Pancreas (tissue), 10 donors: ENCODE data around the gene PTGR2. TPM values are rescaled to one million over a fixed set of nuclear protein-coding genes. Genes with fewer than 3 reads are reported as not detected.

Source experiments
- ATAC-seq, 4 donors: fragments of 200-7000 bp; cut with Tn5 transposase; one replicate each; pipeline versions ENCODE4 v1.8.0 to v1.9.1; 2020; ENCODE audit warnings: mild to moderate bottlenecking in 4 of 4, moderate library complexity in 4 of 4
- DNase-seq, 6 donors: peaks; one replicate each; pipeline ENCODE4 v3.0.0-alpha.2; 2020
- FAIRE-seq: peaks from 2 replicates; lab custom pipeline; 2012; peaks lifted over from hg19 to GRCh38; lab: Jason Lieb, UNC
- H3K27ac ChIP-seq, 4 donors: fragments of 200-600 bp; sonication (generic); 1 replicate in 3 of 4; 2 replicates in 1 of 4; pipeline versions ENCODE4 v1.5.0 to v1.8.0; 2020
- H3K27me3 ChIP-seq, 4 donors: fragments of 200-600 bp; one replicate each; pipeline ENCODE4 v1.8.0; 2021
- H3K36me3 ChIP-seq, 3 donors: fragments of 200-600 bp; sonication (generic) in 1 of 3; one replicate each; pipeline versions ENCODE4 v1.5.0 to v1.8.0; 2020 to 2021
- H3K4me1 ChIP-seq, 3 donors: fragments of 200-600 bp; one replicate each; pipeline ENCODE4 v1.8.0; 2021
- H3K4me3 ChIP-seq, 4 donors: fragments of 200-600 bp; sonication (generic) in 2 of 4; one replicate each; pipeline versions ENCODE4 v1.5.0 to v1.8.0; 2020 to 2021
- H3K9me3 ChIP-seq, 4 donors: fragments of 200-600 bp; one replicate each; pipeline ENCODE4 v1.8.0; 2021
- WGBS, 2 donors: extraction: QIAGEN DNeasy Blood & Tissue Kit; methylation state at CpG; one replicate each; pipeline ENCODE4 v1.1.7; 2013; 5-methylcytosine and 5-hydroxymethylcytosine counted together
- intact Hi-C, 3 donors: fragments of 100-400 bp; cut with DNase I; formaldehyde crosslinking; loops; one replicate each; pipeline versions ENCODE4 v1.11.1 to v1.14.2; 2022
- polyA plus RNA-seq, 2 donors: library from polyadenylated mRNA; stranded (reverse); fragments of 200-250 nt; gene quantifications; one replicate each; pipeline ENCODE4 v1.2.3, GENCODE V29; 2013
- total RNA-seq, 6 donors: library from RNA; stranded (reverse); fragmentation: NEBNext Ultra II Directional in 4 of 6; extraction: Animal tissue kit (Norgen Biotek cat#: 25700) in 4 of 6; gene quantifications; one replicate each; pipeline versions ENCODE4 v1.2.1 to v1.2.4, GENCODE V29; 2021 to 2023
- TF ChIP-seq, protein P1 (sequence below), 4 donors: fragments of 200-600 bp; sonication (generic) in 3 of 4; IDR thresholded peaks; one replicate each; pipeline versions ENCODE4 v1.5.0 to v1.8.0; 2021; ENCODE audit warnings: antibody characterized with exemption in 4 of 4
- donor health status: healthy with polysubstance abuse.
- donor health status: DM: no; HTN: no; CAD: no; lungs with moderate emphysema.
- donor health status: DM: no; HTN: no; CAD: no.
- donor health status: control.
- donor health status: control.
- donor health status: Bipolar disorder and iron deficiency.
- donor health status: DM: yes; HTN: yes; CAD: no.
- donor health status: DM: no; HTN: no; CAD: no.
- donor health status: DM: no; HTN: no; CAD: no.
- donor health status: DM: yes; HTN: yes; CAD: no.

The PTGR2 gene
- total RNA-seq = 1 to 10 TPM; 3.8 to 6.9 (median 5.2) TPM
- 1 to 10 TPM; 3.5 to 7.2 TPM for polyA plus RNA-seq

DNA sequence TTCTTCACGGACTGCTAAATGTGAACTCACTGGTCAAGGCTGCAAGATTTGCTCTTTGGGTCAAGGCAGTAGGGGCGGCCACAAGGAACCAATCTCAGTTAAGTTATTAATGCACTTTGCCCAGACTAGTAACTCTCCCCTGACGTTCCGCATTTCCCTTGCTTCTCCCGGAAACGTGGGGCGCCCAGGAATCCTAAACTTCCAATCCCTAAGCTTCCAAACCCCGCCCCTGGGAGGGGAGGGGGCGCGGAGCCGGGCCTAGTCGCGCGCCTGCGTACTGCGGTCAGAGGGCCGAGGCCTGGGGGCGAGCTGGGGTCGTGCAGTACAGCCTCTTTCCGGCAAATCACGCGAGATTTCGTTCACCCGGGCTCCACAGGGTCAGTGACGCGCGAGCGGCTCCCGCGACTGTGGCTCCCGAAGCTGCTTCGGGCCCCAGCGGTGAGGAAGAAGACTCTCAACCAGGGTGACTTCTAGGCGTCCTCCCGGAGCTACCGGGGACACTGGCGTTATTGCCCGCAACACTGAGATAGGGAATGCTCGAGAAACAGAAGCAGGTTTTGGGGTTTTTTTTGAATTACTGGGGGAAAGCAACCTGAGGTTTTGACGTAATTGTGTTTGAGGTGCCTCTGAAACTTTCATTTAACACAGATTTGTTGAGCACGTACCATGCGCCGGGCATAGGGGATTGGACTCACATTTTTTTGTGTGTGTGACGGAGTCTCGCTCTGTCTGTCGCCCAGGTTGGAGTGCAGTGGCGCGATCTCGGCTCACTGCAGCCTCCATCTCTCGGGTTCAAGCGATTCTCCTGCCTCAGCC, at the start of gene PTGR2:
Gene PTGR2 (plus strand): TSS at position 265 of the 816 bp plus-strand sequence. CDS start 7,032 bp downstream, outside the sequence.
- Histone ChIP-seq H3K27me3 (no peaks in the 10 kb centered on the region), H3K36me3 (no peaks in the 10 kb centered on the region), H3K4me3 (peak within 1 kb of the TSS; percentile 37 to 59 (median 52)), H3K27ac (peak within 1 kb of the TSS; percentile 82 to 96 (median 88)), H3K9me3 (no peaks in the 10 kb centered on the region), H3K4me1 (peaks cover 0 to 3% (median 0%) of the 10 kb centered on the region in 3 donors)
- no peak for FAIRE-seq
- WGBS, 2 donors = 0 to 1% methylated on average over 51 of the region's 51 CpGs
- intact Hi-C loops = no loop called here
- DNase-seq = peak; percentile 93 to 97 (median 96)
- TF ChIP-seq, protein P1, sequence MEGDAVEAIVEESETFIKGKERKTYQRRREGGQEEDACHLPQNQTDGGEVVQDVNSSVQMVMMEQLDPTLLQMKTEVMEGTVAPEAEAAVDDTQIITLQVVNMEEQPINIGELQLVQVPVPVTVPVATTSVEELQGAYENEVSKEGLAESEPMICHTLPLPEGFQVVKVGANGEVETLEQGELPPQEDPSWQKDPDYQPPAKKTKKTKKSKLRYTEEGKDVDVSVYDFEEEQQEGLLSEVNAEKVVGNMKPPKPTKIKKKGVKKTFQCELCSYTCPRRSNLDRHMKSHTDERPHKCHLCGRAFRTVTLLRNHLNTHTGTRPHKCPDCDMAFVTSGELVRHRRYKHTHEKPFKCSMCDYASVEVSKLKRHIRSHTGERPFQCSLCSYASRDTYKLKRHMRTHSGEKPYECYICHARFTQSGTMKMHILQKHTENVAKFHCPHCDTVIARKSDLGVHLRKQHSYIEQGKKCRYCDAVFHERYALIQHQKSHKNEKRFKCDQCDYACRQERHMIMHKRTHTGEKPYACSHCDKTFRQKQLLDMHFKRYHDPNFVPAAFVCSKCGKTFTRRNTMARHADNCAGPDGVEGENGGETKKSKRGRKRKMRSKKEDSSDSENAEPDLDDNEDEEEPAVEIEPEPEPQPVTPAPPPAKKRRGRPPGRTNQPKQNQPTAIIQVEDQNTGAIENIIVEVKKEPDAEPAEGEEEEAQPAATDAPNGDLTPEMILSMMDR (IDR thresholded peaks at IDR 0.05) = peak in 2 of 4 donors; percentile 8 to 16
- ATAC-seq = peak; percentile 95 to 97 (median 97)

- Histone ChIP-seq H3K4me3 (no peak overlapping the region), H3K36me3 (no peaks in the 10 kb centered on the region), H3K9me3 (no peaks in the 10 kb centered on the region), H3K27ac (no peak overlapping the region), H3K27me3 (no peaks in the 10 kb centered on the region), H3K4me1 (no peaks in the 10 kb centered on the region)
- FAIRE-seq (no peak), DNase-seq (no peak), ATAC-seq (peak in 2 of 4 donors; percentile 23 to 39)
- 83 to 88% methylated on average over 10 of the region's 10 CpGs for WGBS, 2 donors
- intact Hi-C loops = no loop called here
- TF ChIP-seq, protein P1 (IDR thresholded peaks at IDR 0.05) = no peak
Measured at GRCh38 chr14:73802431-73803188, 49.0 kb upstream of the PTGR2 start.

DNA sequence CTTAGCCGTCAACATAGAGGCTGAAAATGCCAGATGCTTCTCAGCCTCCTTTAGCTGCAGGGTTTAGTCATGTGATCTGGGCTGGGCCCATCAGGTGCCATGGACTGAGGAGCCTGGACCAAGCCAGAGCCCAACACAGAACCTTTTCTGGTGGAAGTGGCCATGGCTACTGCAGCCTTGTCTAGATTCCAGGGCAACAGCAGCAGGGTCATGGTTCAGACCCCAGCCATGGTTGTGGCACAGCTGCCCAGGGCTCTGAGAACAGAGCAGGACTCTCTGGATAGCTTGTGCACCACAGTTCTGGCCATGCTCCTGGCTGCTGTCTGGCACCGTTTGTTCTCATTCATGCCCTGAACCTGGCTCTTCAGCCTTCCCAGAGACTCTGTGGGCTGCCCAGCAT, 47.0 kb upstream of the PTGR2 start:
- Histone ChIP-seq H3K4me1 (no peaks in the 10 kb centered on the region), H3K4me3 (no peak overlapping the region), H3K27ac (no peak overlapping the region), H3K27me3 (no peaks in the 10 kb centered on the region), H3K36me3 (no peaks in the 10 kb centered on the region), H3K9me3 (no peaks in the 10 kb centered on the region)
- no peak for ATAC-seq
- TF ChIP-seq, protein P1 (IDR thresholded peaks at IDR 0.05) = no peak
- 84 to 93% methylated on average over 2 of the region's 2 CpGs for WGBS, 2 donors
- intact Hi-C loops = no loop called here
- no peak for FAIRE-seq
- no peak for DNase-seq

DNA sequence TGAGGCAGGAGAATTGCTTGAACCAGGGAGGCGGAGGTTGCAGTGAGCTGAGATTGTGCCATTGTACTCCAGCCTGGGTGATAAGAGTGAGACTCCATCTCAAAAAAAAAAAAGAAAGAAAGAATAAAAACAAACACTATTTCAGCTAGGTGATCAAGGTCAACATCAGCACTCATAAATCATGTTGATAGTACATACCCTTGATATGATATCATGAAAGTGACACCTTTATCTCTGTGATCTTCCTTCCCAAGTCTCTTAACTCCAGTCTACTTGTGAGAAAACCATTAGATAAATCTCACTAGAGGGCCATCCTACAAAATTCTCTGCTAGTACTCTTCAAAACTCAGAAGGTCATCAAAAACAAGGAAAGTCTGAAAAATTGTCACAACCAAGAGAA, 44.2 kb upstream of the PTGR2 start:
- Histone ChIP-seq H3K36me3 (no peaks in the 10 kb centered on the region), H3K27ac (no peak overlapping the region), H3K9me3 (no peaks in the 10 kb centered on the region), H3K27me3 (no peaks in the 10 kb centered on the region), H3K4me1 (no peaks in the 10 kb centered on the region), H3K4me3 (no peak overlapping the region)
- WGBS, 2 donors = 84 to 86% methylated on average over 1 of the region's 1 CpG
- no peak for ATAC-seq
- FAIRE-seq = no peak
- no peak for DNase-seq
- TF ChIP-seq, protein P1 (IDR thresholded peaks at IDR 0.05) = no peak
- intact Hi-C loops = no loop called here
